NCI-H748 (cell line): Measurements from ENCODE around the gene STAG3.
A peak's percentile ranks its signal among the peaks of the same experiment; 100 is the strongest.
"Not testable (repeated sequence)": the region's sequence is repeated elsewhere in the genome, so short reads cannot be mapped to it uniquely, and the experiment has no call there.

Experiments
- DNase-seq: peaks from one replicate; lab custom pipeline; 2025; ENCODE audit not compliant: unreplicated experiment; lab: John Stamatoyannopoulos, UW

Gene STAG3

GRCh38 chr7:100246121-100246864, 68.6 kb downstream of the STAG3 start:
- not testable (repeated sequence) for DNase-seq

- not testable (repeated sequence) for DNase-seq
These were observed 69.1 kb downstream of the STAG3 start for GRCh38 chr7:100246865-100247137.

GRCh38 chr7:100247152-100247757, 69.5 kb downstream of the STAG3 start:
- peak; percentile 79 for DNase-seq

- DNase-seq, result no peak
These were observed 70.8 kb downstream of the STAG3 start for GRCh38 chr7:100248483-100248882.

- no peak for DNase-seq
These were observed 79.3 kb downstream of the STAG3 start for GRCh38 chr7:100257017-100257416.

GRCh38 chr7:100259984-100260383, 82.3 kb downstream of the STAG3 start:
- not testable (repeated sequence) for DNase-seq

GRCh38 chr7:100262896-100263295, 85.2 kb downstream of the STAG3 start:
- not testable (repeated sequence) for DNase-seq
